ENCODE data around the gene CCDC70.
"Not testable (repeated sequence)": the region's sequence is repeated elsewhere in the genome, so short reads cannot be mapped to it uniquely, and the experiment has no call there.

The CCDC70 gene

GRCh38 chr13:51861723-51862300 lies at the start of gene CCDC70:
TSS of gene CCDC70 (plus strand) at chr13:51861969. CDS start at chr13:51865412, 3,443 bp downstream.
- peak in 1 of 2 donors; percentile 2 for DNase-seq (ENCODE audit: low read depth in 2 of 2)

DNA sequence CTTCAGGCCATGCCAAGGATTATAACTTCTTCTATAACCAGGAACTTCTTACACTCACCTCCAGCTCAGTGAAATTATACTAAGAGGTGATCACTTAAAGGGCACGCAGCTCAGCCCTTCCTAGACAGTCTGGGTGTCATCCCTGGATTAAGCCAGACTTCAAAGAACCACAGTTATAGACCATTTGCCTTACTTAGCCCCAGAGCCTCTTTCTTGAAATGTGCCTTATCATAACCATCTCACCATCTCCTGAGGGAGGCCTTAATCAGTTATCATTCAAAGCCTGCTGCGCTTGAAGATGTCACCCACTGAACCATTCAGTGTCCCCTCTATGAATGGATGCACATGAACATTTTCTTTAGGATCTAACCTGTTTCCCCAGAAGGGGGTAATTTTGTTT lies 47.7 kb upstream of the CCDC70 start:
- no peak for DNase-seq (ENCODE audit: low read depth in 2 of 2)

DNA sequence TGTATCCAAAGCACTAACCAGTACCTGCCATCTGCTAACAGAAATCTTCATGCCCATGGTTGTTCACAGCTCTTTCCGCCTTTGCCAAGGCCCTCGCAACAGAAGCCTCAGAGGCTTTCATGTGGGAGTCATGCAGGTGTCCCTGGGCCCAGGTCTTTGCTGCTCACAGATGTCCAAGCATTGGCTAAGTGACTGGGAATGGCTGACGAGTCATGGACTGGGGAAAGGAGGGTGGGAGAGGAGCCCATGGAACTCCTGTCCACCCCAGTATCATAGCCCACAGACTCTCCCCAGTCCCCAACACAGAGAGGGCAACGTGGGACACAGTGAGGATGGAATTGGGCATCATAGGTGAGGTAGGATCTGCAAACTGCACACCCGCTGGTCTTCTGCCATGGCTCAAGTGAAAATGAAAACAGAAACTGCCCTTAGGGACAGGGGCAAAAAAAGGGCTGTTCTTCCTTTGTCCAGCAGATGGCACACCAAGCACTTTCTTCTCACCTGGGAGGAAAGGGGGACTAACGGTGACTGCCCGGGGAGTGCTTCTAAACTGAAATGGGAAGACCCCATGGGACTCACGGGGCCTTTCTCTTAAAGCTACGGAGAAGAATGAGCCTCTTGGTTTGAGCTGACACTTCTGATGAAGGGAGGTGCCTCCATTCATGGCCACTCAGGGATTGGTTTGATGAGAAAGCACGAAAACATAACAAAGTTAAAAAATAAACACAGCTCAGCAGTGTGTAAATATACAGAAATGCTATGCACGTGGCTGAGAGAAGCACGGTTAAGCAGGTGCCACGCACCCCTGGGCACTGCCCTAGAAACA lies 46.7 kb upstream of the CCDC70 start:
- peak; percentile 56 to 61 for DNase-seq (ENCODE audit: low read depth in 2 of 2)

- no peak for DNase-seq (ENCODE audit: low read depth in 2 of 2)
Observed at GRCh38 chr13:51815848-51816247, 45.9 kb upstream of the CCDC70 start.

GRCh38 chr13:51816604-51817249 lies 45.0 kb upstream of the CCDC70 start:
- DNase-seq (ENCODE audit: low read depth in 2 of 2): no peak

DNA sequence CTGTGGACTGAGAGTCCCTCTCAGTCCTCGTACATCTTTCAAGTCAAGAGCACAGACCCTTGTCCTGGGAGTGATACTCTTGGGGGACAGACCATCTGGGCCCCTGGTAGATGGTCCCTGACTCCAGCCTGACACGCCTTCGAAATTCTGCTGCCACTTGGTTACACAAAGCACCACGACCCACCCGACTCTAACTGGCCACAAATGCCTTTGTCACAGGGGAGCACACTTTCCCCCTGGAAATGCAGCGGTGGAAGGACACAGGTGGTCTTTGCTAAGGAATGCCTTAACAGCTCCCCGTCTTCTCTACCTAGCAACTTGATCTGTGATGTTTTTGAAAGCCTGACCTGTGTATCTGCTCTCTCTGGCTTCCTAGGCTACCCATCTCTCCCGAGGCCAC lies 44.1 kb upstream of the CCDC70 start:
- DNase-seq (ENCODE audit: low read depth in 2 of 2): no peak

DNA sequence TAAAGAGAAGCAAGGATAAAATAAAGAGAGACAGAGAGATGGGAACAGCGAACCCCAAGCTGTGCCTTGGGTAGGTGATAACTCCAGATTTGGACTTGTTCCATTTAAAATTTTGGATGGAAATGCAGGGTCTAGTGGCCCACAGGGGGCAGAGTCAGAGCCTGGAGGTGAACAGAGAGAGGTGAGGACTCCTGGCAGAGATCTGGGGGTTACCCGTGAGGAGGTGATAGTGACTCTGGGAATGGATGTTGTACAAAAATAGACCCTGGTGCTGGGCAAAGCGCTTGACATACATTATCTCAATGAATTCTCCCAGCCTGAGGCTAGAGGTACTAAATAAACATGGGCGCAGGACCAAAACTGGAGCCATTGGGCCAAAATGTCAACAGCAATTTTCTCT lies 43.5 kb upstream of the CCDC70 start:
- no peak for DNase-seq (ENCODE audit: low read depth in 2 of 2)

- DNase-seq (ENCODE audit: low read depth in 2 of 2): no peak
Observed at GRCh38 chr13:51818781-51819511, 42.8 kb upstream of the CCDC70 start.

DNA sequence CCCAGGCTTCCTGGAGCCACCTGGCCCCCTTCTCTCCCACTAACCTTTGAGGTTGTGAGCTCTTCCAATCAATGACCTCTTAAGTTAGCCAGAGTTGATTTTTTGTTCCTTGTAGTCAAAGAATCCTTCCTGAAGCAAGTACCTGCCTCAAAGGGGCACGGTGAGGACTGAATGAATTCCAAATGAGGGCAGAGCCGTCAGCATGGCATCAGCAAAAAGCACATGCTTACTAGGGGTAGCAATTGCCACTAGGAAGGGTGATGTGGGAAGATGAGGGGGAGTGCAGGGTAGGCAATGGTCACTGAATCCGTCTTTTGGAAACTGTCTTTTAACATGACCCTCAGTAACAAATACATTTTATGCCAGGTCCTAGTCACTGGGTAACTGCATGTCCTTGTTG lies 42.2 kb upstream of the CCDC70 start:
- no peak for DNase-seq (ENCODE audit: low read depth in 2 of 2)

GRCh38 chr13:51820016-51820597 lies 41.7 kb upstream of the CCDC70 start:
- no peak for DNase-seq (ENCODE audit: low read depth in 2 of 2)

DNA sequence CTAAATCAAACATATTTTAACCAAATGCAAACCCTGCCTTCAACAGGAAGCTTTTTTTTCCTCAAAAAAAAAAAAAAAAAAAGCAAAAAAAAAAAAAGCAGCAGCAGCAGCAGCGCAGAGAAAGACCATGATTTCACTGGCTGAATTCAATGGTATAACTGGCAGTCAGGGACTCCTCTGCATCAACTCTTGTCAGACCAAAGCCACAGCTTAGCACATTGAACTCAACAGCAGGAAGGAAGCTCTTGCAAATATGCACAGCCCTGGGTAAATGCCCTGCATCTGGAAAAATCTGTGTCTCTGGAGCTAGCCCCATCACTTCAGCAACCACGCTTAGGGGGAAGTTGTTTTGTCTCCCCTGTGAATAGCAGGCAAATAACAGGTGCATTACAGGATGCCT lies 40.2 kb upstream of the CCDC70 start:
- no peak for DNase-seq (ENCODE audit: low read depth in 2 of 2)

- no peak for DNase-seq (ENCODE audit: low read depth in 2 of 2)
Observed at GRCh38 chr13:51822106-51822815, 39.5 kb upstream of the CCDC70 start.

GRCh38 chr13:51823359-51823758 lies 38.4 kb upstream of the CCDC70 start:
- DNase-seq (ENCODE audit: low read depth in 2 of 2): no peak

DNA sequence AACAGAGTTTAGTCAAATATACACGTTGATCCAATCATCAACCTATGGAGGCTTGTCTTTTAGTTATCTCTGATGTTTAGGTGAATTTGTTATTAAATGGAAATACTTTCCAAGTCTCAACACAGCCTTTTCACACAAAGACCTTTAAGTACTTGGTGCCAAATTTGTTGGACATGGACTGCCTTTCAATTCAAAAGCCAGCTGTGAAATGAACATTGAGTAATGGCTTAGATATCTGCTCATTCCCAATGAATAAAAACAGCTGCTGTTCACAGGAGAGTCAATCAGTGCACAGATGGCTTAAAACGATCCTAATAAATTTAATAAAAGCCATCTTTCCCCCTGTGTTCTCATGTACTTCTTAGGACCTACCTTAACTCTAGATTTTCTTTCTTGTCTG lies 37.9 kb upstream of the CCDC70 start:
- DNase-seq (ENCODE audit: low read depth in 2 of 2): no peak

- not testable (repeated sequence) for DNase-seq (ENCODE audit: low read depth in 2 of 2)
Observed at GRCh38 chr13:51824712-51825111, 37.1 kb upstream of the CCDC70 start.

GRCh38 chr13:51825165-51825592 lies 36.6 kb upstream of the CCDC70 start:
- no peak for DNase-seq (ENCODE audit: low read depth in 2 of 2)

- no peak for DNase-seq (ENCODE audit: low read depth in 2 of 2)
Observed at GRCh38 chr13:51825681-51826254, 36.0 kb upstream of the CCDC70 start.

- DNase-seq (ENCODE audit: low read depth in 2 of 2): no peak
Observed at GRCh38 chr13:51826606-51827005, 35.2 kb upstream of the CCDC70 start.

DNA sequence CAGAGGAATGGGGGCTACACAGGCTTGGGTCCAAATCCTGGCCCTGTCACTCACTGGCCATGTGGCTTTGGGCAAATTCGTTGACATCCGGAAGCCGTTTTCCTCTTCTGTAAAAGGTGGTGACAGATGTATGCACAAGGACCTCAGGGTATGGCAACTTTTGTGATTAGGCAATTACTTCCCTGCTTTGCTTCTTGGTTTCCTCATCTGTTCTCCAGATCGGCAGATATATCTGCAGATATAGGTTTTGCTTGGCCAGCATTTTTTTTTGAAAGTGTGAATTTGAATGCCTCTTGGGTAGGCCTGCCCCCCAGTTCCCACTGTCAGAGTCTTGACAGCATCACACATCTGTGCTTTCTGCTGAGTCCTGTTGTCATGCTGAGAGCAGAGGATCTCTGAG lies 34.5 kb upstream of the CCDC70 start:
- DNase-seq (ENCODE audit: low read depth in 2 of 2): no peak

DNA sequence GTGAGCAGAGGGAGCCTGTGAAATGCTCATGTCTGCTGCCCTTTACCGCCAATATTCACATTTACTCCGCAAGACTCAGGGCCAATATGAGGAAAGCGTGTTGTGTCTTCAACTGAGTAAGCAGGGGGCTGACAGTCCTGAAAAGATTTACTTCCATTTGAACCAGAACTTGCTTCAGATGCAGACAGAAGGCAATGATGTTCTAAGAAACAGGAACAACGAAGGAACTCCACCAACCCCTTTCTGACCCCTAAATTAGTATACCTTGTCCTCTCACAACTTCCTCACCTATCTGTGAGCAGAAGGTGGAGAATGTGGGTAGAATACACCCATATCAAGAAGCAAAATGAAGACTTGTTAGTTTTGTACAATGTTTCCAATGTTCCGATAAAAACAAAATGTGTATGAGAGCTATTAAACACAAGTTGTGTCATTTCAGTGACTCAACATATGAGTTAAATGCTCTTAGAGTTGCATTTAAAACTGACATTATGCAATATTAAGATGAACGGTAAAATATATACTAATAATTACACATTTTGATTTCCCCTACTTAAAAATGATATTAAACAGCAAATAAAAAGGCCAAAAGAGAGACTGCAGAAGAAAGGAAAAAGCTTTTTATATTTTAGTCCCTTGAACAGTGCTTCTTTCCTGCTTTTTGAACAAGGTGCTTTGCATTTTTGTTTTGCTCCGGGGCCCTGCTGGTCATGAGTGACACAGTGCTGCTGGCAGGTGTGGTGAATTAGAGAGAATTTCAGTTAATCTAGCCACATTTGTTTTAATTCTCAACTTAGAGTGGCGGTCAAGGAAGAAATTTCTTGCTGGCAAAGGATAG lies 32.8 kb upstream of the CCDC70 start:
- no peak for DNase-seq (ENCODE audit: low read depth in 2 of 2)
